NCI-H460 (cell line): ENCODE data around the gene HPS4. TPM values are rescaled to one million over a fixed set of nuclear protein-coding genes. Genes with fewer than 3 reads are reported as not detected.
A peak's percentile ranks its signal among the peaks of the same experiment; 100 is the strongest.
"Not testable (repeated sequence)": the region's sequence is repeated elsewhere in the genome, so short reads cannot be mapped to it uniquely, and the experiment has no call there.

Experiments
- DNase-seq: peaks from one replicate; pipeline ENCODE4 v3.0.0-alpha.2; 2016; ENCODE audit warnings: low read depth; ENCODE audit errors: extremely low read depth
- total RNA-seq: library from RNA; depleted of rRNA; stranded (reverse); fragments of >200 nt; shearing (Covaris generic); gene quantifications from 2 replicates; pipeline ENCODE4 v1.2.3, GENCODE V29; 2014

The HPS4 gene
- total RNA-seq, 1 experiment from 2014 or later: 28.5 TPM

DNA sequence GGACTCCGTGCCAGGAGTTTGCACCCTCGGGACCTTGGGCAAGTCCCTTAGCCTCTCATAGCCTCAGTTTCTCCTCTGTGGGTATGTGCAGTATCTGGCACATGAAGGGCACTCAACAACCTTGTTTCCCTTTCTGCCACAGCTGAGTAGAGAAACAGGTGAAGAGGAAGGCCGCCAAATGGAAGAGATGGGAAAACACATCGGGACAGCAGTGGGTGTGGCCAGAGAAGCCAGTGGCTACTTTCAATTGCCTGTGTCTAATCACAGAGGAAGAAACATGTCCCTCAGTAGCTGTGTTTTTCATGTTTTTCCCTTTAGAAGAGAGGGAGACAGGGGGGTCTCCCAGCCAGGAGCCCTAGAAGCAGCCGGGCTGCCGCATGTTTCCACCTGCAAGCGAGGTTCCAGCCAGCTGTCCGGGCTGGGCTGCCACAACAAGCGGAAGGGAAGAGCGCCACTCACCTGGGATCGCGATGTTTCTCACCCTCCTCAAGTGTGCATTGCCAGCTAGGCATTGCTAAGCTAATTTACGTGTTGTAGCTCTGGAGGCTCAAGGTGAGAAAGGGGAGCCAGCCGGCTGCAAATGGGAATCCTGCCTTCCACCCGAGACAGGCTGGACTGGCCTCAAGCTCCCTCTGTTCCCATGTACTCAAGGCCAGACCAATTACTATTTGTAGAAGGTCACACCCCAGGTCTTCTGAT is 37.9 kb downstream of the HPS4 start:
- no peak for DNase-seq

DNA sequence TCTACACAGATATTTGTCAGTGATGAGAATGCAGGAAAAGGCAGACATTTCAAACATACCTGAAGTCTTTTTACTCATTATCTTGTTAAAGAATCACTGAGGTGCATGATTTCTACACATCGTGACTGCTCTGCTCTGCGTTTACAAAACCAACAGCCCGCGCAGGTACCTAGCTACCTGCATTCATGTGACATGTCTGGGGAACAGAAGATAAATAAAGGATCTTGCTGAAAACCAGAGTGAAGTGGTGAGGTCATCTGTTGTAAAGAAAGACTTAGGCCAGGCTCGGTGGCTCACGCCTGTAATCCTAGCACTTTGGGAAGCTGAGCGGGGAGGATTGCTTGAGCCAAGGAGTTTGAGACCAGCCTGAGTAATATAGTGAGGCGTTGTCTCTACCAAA is 38.8 kb downstream of the HPS4 start:
- DNase-seq: no peak

DNA sequence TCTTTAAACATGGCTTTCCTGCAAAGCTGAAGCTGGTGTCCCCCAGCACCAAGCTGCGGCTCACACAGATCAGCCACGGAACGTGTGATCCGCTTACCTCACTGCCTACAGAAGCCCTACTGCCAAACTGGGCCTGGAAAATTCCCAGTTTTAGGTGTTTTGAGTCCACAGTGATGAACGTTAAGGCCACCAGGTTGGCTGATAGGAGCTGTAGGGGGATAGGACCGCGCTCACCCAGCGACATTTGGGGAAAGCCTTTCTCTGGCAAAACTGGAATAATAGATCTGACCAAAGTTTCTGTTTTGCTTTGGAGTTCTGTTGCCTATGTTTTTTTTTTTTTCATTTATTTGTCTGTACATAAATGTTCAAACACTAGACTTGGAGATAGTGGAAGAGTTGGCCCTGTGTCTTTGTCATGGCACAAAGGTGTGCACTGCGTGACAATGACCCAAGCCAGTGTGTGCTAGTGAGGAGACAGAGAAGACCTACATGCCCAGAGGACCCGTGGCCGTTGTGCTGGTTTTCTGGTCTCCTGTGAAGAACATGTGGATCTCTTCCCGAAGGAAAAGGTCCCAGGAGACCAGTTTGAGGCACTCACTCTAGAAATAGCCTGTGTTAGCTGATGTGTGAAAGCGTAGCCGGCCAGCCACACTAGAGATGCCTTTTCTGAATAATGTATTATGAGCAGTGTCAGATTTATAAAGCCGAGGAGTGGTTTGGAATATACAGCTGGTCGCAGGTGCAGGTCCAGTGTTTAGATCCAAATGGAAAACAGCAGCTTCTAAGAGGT is 39.5 kb downstream of the HPS4 start:
- DNase-seq: no peak

DNA sequence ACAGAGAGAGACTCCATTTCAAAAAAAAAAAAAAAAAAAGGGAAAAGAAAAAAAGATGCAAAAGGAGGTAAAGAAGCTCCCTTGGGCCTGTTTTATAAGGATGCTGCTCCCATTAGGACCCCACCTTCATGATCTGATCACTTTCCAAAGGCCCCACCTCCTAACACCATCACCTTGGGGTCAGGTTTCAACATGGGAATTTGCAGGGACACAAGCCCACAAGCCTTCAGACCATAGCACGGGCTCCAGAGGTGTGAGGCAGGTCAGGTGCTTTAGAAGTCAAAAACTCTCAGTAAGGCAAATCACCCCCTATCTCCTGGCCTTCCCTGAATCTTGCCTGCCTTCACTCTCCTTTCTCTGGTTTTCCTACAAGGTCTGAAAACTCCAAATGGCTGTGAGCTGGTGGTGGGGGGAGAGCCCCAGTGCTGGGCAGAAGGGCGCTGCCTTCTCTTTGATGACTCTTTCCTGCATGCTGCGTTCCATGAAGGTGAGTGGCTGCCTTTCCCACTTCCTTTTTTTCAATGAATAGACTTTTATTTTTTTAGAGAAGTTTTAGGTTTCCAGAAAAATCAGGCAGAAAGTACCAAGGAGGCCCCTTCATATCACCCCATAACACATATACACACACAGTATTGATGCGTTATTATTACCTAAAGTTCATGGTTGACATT is 41.4 kb downstream of the HPS4 start:
- DNase-seq: no peak

DNA sequence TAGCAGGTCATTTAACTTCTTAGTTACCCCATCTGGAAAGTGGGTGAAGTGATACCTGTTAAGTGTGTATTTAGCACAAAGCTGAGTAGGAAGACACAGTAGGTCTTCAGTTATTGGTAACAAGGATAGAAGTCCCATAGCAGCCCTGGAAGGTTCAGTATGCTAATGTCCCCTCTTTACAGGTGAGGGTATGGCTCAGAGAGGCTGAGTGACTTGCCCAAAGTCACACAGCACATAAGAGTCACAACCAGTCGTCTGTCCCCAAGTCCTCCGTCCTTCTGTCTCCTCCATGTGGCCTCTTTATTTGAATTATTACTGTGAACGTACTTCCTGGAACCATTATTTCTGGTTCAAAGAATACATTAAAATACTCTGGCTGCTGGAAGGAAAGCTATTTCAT is 44.0 kb downstream of the HPS4 start:
- DNase-seq: no peak

DNA sequence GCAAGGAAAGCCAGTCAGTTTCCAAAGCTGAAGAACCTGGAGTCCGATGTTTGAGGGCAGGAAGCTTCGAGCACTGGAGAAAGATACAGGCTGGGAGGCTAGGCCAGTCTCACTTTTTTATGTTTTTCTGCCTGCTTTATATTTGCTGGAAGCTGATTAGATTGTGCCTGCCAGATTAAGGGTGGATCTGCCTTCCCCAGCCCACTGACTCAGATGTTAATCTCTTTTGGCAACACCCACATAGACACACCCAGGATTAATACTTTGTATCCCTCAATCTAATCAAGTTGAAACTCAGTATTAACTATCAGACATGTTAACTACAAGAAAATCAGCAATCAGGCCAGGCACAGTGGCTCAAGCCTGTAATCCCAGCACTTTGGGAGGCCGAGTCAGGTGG is 44.8 kb downstream of the HPS4 start:
- DNase-seq: not testable (repeated sequence)

DNA sequence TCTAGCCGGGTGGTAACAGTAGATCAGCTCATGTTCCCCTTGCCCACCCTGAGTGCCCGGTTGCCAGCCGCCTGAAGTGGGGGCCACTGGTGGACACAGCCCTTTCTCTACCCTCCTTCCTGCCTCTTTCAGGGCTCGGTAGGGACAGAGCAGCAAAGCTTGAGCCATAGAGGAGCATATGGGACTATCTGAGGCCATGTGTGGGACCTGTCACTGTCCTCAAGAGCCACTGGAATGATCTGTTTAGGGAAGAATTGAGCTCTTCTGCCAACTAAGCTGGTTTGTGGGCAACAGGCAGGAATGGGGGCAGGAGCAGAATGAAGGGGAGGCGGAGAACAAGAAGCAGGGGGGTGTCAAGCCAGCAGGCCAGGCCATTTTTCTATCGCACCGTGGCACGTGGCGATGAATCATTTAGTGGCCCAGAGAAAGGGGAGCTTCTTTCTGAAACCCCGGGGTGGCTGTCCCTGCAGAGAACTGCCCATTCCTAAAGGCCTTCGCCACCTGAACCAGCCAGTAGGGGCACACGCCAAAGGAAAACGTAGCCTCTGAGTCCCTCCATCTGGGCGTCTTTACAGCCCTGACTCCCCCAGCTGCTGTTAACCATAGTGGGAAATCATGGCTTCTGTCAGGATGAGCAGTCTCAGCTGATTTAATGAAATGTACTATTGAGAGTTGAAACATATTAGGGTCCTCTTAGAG is 45.7 kb downstream of the HPS4 start:
- no peak for DNase-seq

DNA sequence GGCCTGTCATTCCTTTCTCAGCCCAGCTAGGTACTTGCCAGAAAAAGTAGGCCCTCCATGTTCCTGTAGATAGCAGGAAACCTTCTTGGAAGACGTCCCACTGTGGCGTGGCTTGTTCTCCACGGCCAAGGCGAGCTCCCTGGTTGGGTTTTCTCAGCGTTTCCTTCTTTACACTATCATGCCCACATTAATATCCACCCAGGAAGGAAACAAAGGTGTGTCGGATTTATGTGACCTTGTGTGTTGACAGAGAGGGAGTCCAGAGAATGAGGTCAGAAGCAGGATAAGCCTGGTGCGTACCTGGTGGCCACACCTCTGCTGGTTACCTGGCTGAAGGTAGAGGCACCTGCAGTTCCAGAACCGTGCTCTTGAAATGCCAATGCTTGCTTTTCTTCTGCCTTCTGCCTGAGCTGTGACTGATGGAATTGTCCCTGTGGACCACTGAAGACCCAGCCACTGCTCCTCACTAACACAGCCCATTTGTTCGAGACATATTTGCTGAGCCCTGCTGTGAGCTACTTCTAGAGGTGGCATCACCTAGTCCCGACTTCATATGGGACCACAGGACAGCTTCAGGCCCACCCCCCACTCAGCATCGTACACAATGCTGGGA is 46.6 kb downstream of the HPS4 start:
- no peak for DNase-seq

DNA sequence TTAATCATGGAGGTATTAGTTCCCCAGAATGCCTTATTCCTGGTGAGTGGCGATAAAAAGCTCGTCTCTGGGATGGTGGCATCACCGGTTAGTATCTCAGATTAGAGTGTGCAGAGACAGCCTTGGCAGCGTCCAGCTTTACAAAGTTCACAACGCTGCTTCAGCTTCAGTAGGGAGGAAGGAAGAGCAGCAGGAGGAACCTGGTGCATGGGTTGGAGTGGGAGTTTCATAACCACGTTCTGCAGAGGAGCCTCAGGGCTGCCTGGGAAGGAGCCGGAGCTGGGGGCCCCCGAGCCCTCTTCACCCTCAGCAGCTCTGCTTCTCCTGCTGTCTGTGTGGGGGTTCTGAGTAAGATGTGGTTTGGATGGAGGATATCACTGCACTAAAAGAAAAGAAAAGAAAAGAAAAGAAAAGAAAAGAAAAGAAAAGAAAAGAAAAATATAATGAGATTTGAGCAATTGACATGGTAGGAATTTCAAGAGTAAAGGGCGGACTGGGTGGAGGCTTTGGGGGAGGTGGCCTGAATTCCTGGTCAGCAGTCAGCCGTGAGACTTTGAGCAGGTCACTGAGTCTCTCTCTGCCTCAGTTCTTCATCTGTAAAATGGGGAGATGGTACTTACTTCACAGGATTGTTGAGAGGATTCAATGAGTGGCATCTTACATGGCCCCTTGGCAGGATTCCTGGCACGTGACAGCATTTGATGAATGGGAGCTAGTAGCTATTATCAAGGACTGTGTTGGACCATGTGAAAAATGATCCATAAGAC is 48.1 kb downstream of the HPS4 start:
- no peak for DNase-seq

DNA sequence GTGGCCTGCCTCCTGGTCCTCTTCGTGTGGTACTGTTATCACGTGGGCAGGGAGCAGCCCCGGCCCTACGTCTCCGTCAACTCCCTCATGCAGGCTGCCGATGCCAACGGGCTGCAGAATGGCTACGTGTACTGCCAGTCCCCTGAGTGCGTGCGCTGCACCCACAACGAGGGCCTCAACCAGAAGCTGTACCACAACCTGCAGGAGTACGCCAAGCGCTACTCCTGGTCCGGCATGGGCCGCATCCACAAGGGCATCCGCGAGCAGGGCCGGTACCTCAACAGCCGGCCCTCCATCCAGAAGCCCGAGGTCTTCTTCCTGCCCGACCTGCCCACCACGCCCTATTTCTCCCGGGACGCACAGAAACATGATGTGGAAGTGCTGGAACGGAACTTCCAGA is 49.8 kb downstream of the HPS4 start:
- DNase-seq: no peak

DNA sequence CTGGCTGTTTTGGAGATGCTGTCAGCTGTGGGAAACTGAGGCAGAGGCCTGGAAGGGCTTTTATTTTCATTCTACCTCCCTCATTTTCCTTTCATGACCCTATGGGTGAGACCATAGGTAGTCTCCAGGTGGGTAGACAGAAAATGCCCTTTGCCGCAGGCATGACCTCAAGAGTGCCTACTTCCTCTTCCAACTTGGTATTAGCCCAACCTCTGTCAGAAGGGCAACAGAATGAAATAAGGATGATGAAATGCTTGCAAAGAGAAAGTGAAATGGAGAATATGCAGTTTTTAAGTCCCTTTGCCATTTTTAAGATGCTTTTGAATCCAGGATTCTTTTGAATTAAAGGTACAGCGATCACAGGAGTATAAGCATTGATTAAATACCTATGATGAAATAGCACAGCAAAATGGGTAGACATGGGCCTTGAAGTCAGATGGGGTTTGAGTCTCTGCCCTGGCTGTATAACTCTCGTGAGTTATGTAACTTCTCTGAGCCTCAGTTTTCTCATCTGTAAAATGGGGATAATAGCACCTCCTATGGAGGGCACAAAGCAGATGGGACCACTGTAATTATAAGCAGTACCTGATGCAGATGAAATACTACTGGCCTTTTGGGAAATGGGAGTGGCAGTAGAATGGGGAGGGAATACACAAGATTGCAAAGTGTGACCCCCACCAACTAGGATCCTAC is 50.8 kb downstream of the HPS4 start:
- no peak for DNase-seq

DNA sequence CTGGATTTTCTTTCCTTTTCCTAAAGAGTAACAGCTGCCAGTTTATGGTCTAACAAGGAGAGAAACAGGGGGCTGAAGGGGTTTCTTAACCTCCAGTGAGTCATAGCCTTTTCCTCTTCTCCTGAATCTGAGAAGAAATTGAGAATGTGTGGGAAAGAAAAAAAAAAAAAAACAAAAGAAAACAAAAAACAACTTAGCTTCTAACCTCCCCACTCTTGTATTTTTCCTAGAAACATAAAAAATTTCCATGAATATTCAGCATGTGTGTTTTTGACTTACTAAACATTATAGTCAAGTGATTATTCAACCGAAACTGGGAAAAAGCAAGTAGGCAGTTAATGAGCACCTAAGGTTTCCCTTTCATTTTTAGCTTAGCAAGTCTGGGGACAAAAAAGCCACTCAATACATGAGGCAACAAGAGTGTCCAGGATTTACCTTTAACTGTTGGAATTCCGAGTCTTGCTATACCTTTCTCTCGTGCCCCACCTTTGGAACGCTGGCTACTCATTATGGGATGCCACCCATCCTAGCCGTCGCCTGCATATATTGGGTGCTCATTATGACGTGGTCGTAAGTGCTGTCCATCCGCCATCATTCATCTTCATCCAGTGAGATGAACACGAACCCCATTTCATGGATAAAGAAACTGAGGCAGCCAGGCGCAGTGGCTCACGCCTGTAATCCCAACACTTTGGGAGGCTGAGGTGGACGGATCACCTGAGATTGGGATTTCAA is 52.2 kb downstream of the HPS4 start:
- no peak for DNase-seq

DNA sequence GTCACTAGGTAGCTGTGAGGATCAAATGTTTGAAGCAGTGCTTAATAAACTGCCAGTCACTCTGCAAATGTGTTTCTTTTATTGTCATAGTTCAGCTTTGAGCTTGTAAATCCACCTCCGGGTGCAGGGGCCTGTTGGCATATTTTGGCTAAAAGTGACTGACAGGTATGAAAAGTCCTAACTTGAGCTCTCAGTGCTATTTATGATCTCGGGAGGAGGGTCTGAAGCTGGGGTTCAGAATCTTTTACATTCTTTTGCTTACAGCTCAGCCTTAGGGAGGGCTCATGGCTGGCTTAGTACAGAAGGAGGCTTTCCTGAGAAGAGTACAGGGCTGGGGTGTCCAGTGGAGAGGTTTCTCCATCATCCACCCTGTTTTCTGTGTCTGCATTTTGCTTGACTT is 53.0 kb downstream of the HPS4 start:
- DNase-seq: no peak

DNA sequence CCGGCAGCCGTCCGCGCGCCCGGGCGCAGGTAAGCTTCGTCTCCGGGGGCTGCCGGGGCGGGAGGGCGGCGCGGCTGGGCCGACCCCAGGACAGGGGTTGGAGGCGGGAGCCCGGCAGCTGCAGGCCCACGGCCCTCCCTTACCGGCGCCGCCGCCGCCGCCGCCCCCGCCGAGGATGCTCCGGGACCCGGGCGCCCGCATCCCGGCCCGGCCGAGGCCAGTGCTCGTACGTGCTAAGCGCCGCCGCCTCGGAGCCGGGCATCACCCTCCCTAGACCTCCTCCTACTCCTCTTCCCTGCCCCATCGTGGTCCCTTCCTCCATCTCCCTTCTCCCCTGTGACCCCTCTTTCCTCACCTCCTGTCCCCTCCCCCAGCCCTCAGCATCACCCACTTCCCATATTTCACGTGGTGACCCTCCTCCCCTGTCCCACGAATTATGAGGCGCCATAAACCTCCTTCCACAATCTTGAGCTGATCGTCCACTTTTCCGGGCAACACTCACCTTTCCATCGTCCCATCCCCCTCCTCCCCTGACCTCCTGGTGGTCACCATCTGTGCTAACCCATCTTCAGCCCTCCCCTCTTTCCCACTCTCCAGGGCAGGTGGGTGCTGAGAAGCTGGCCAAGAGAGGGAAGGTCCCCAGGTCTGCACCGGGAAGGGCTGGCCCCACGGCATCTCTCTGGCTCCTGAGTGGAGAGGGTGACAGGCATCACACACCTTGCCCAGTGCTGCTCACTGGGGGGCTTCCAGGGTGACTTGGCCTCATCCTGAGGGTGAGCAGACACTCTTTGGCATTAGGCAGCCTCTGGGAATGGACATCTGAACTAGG is 53.9 kb downstream of the HPS4 start:
- no peak for DNase-seq

DNA sequence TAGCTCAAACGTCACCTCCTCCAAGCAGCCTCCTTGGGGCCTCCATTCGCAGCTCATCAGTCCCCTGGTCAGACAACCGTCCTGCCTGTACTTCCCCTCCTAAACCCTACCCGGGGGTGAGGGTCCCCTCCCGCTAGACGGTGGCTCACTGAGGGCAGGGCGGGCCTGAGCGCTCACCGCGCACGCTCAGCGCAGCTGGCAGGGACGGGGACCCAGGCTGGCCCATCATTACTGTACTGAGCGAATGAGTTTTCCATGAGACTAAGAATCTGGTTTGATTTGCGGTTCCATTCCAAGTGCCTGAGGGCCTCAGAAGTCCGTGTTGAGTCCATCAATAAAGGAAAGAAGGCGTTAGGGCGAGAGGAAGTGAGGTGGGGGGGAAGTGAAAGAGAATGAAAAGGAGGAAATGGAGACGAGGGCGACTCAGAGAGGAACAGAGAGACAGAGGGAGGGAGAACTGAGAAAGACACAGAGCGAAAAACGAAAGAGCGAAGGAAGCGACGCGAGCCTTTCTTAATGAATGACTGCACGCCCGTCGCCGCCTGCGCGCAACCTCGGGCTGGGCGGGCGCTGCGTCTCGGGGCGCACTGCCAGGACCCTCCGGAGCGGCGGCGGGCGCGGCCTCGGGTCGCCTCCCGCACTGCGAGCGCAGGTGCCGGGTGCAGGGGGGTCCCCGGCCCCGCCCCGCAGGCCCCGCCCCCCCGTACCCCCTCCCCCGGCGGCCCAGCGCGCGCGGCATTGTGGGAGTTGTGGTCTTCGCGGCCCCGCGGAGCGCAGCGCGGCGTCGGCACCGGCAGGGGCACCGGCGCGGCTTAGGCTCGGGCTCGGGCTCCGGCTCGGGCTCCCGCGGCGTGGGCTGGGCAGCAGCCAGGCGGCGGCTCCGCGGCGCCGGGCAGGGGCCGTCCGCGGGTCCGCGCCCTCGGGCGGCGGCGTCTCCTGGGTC is 54.8 kb downstream of the HPS4 start, which contains the start of gene ASPHD2:
TSS of gene ASPHD2 (plus strand) at position 746 of the 943 bp plus-strand sequence. CDS start 4,356 bp downstream, outside the sequence.
- DNase-seq: peak; percentile 13

DNA sequence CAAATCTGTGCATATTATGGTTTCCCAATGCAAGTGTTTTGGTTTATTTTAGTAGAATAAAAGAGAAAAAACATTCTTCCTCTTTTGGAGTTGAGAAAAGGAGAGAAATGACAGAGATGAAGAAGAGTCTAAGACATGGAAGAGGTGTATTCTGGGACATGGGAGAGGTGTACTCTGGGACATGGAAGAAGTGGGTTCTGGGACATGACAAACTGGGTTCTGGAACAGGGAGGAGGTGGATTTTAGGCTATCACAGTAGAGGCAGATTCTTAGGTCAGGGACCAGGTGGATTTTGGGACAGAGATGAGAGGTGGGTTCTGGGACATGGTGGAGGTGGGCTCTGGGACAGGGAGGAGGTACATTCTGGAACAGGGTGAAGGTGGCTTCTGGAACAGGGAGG is 56.7 kb downstream of the HPS4 start:
- DNase-seq: no peak

DNA sequence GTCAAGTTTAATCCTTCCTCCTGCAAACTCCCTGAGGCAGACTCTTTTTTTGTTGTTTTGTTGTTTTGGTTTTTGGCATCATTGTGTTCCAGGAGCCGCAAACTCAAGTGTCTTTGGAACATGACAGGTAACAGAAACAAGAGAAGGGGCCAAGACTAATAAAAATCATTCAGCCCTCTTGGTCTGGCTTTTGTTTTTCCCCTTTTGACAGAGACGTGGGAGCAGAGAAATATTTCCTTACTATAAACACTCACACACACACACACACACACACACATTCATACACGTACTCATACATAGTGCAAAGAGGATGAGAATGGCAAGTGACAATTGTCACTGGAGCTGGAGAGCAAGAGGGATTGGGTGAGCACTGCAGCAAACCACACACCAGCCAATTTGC is 65.0 kb downstream of the HPS4 start:
- no peak for DNase-seq
